Hepatocyte (in vitro differentiated cells): ENCODE measurements around the gene CHST15. TPM values are rescaled to one million over a fixed set of nuclear protein-coding genes. Genes with fewer than 3 reads are reported as not detected.

ENCODE experiments used
- DNase-seq: peaks from one replicate; pipeline ENCODE4 v3.0.0-alpha.2; 2016; ENCODE audit warnings: low spot score
- H2AFZ ChIP-seq: fragments of 200-600 bp; sonication (generic); 2 replicates; pipeline ENCODE4 v1.6.0; 2016; ENCODE audit warnings: antibody characterized with exemption, mild to moderate bottlenecking
- H3K27ac ChIP-seq: fragments of 200-600 bp; sonication (generic); 2 replicates; pipeline ENCODE4 v1.5.1; 2016; ENCODE audit warnings: mild to moderate bottlenecking
- H3K27me3 ChIP-seq: fragments of 200-600 bp; sonication (generic); 2 replicates; pipeline ENCODE4 v1.6.1; 2016
- H3K36me3 ChIP-seq: fragments of 200-600 bp; sonication (generic); replicated peaks from 2 replicates; pipeline ENCODE4 v1.5.1; 2016; ENCODE audit warnings: low read depth; ENCODE audit not compliant: insufficient read depth
- H3K4me1 ChIP-seq: fragments of 200-600 bp; sonication (generic); 2 replicates; pipeline ENCODE4 v1.5.1; 2016; ENCODE audit warnings: mild to moderate bottlenecking, moderate library complexity; ENCODE audit not compliant: insufficient read depth
- H3K4me2 ChIP-seq: fragments of 200-600 bp; sonication (generic); 2 replicates; pipeline ENCODE4 v1.6.0; 2016
- H3K4me3 ChIP-seq: fragments of 200-600 bp; sonication (generic); 2 replicates; pipeline ENCODE4 v1.5.1; 2016; ENCODE audit warnings: mild to moderate bottlenecking
- H3K79me2 ChIP-seq: fragments of 200-600 bp; sonication (generic); 2 replicates; pipeline ENCODE4 v1.6.0; 2017; ENCODE audit warnings: mild to moderate bottlenecking
- H3K9me2 ChIP-seq: fragments of 200-600 bp; sonication (generic); replicated peaks from 2 replicates; pipeline ENCODE4 v1.6.0; 2017; ENCODE audit warnings: mild to moderate bottlenecking; ENCODE audit not compliant: insufficient read depth
- H3K9me3 ChIP-seq: fragments of 200-600 bp; sonication (generic); 2 replicates; pipeline ENCODE4 v1.5.1; 2016; ENCODE audit warnings: low read depth, mild to moderate bottlenecking
- H4K20me1 ChIP-seq: fragments of 200-600 bp; sonication (generic); 2 replicates; pipeline ENCODE4 v1.6.0; 2016; ENCODE audit warnings: mild to moderate bottlenecking; ENCODE audit not compliant: insufficient read depth, poor library complexity, severe bottlenecking
- EZH2 ChIP-seq: fragments of 200-600 bp; sonication (generic); IDR thresholded peaks from 2 replicates; pipeline ENCODE4 v1.6.1; 2016; ENCODE audit warnings: antibody characterized with exemption, mild to moderate bottlenecking, borderline replicate concordance
- EZH2phosphoT487 ChIP-seq: fragments of 200-600 bp; sonication (generic); IDR thresholded peaks from one replicate; pipeline ENCODE4 v1.6.1; 2018; ENCODE audit warnings: antibody characterized with exemption, mild to moderate bottlenecking, low read depth, moderate library complexity; ENCODE audit not compliant: unreplicated experiment, severe bottlenecking
- WGBS: methylation state at CpG from one replicate; pipeline ENCODE4 v1.1.6; 2016; ENCODE audit warnings: low lambda C conversion rate; ENCODE audit errors: missing lambda C conversion rate; 5-methylcytosine and 5-hydroxymethylcytosine counted together
- polyA plus RNA-seq: library from polyadenylated mRNA; unstranded; fragments of >200 nt; fragmentation: Nextera tagmentation; extraction: Ambion mirVana; gene quantifications from 2 replicates; pipeline ENCODE4 v1.2.1, GENCODE V29; 2016
- total RNA-seq: library from RNA; depleted of rRNA; stranded (reverse); fragments of >200 nt; gene quantifications from 2 replicates; pipeline ENCODE4 v1.2.3, GENCODE V29; 2014
- TF ChIP-seq, protein P1 (sequence below): fragments of 200-600 bp; sonication (generic); IDR thresholded peaks from 2 replicates; pipeline ENCODE4 v1.5.1; 2016; ENCODE audit warnings: antibody characterized with exemption, mild to moderate bottlenecking; ENCODE audit not compliant: poor library complexity

The CHST15 gene
- total and polyA plus RNA-seq, 2 experiments from 2014 or later = 3.9 to 4.5 TPM

DNA sequence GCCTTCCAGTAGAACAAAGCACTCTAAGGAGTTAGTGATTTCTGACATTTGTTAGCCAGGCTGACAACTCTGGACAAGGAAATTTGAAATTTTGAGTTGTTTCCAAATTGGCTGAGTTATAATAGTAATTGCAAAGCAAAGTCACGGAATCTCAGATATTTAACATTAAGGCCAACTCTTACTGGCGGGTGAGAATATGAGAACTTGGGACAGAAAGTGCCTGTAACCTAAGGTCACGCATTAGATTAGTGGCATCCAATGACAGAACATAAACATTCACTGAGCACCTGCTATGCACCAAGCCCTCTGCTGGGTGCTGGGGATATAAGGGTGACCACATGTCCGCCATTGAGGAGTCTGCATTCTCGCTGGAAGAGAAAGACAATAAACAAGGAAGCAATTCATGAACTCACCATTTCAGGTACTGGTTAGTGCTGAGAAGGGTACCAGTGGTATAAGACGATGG, 45.5 kb upstream of the CHST15 start:
- Histone ChIP-seq H3K27ac (no peak overlapping the region), H3K36me3 (no peaks in the 10 kb centered on the region), H3K9me3 (no peaks in the 10 kb centered on the region), H3K4me3 (no peak overlapping the region), H3K27me3 (no peaks in the 10 kb centered on the region), H3K9me2 (no peaks in the 10 kb centered on the region), H3K4me1 (no peaks in the 10 kb centered on the region), H3K79me2 (no peaks in the 10 kb centered on the region), H3K4me2 (no peak overlapping the region), H4K20me1 (no peaks in the 10 kb centered on the region), H2AFZ (no peak overlapping the region)
- no peak for DNase-seq
- TF ChIP-seq, protein P1, sequence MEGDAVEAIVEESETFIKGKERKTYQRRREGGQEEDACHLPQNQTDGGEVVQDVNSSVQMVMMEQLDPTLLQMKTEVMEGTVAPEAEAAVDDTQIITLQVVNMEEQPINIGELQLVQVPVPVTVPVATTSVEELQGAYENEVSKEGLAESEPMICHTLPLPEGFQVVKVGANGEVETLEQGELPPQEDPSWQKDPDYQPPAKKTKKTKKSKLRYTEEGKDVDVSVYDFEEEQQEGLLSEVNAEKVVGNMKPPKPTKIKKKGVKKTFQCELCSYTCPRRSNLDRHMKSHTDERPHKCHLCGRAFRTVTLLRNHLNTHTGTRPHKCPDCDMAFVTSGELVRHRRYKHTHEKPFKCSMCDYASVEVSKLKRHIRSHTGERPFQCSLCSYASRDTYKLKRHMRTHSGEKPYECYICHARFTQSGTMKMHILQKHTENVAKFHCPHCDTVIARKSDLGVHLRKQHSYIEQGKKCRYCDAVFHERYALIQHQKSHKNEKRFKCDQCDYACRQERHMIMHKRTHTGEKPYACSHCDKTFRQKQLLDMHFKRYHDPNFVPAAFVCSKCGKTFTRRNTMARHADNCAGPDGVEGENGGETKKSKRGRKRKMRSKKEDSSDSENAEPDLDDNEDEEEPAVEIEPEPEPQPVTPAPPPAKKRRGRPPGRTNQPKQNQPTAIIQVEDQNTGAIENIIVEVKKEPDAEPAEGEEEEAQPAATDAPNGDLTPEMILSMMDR = no peak
- no peak for TF ChIP-seq EZH2
- TF ChIP-seq EZH2phosphoT487 = no peak
- WGBS = 90% methylated on average over 6 of the region's 6 CpGs

DNA sequence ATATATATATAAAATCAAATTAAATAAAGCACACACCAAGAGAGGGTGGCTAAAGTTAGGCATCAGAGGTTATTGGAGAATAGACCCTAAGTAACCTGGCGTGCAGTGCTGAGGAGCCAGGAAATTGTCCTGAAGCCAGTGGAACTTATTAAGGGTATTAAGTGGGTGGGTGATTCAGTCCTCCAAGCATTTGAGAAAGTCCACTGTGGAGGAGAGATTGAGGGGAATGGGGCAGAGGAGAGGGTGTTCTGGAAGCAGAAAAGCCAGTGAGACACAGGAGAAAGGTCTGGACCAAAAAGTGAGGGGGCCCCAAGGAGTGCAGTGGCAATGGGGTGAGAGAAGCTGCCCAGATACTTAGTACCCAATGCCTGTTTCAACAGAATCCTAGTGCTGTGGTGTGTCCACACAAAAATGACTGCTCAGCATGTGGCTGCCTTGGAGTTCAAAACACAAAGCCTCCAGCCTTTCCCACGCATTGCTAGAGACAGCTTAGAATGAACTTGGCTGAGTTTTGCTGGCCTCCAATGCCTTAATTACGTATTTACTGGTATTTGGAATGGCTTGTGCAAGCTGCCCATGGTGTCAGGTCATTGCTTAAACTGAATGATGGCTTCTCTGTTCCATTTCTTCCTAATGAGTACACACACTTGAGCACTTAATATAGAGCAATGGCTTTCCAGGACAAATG, 44.9 kb upstream of the CHST15 start:
- Histone ChIP-seq H3K27me3 (no peaks in the 10 kb centered on the region), H3K9me3 (no peaks in the 10 kb centered on the region), H2AFZ (no peak overlapping the region), H3K9me2 (no peaks in the 10 kb centered on the region), H3K36me3 (no peaks in the 10 kb centered on the region), H3K4me1 (no peaks in the 10 kb centered on the region), H3K4me3 (no peak overlapping the region), H3K27ac (no peak overlapping the region), H3K4me2 (no peak overlapping the region), H3K79me2 (no peaks in the 10 kb centered on the region), H4K20me1 (no peaks in the 10 kb centered on the region)
- 82% methylated on average over 3 of the region's 3 CpGs for WGBS
- TF ChIP-seq, protein P1 = no peak
- TF ChIP-seq EZH2phosphoT487 = no peak
- TF ChIP-seq EZH2 = no peak
- no peak for DNase-seq

DNA sequence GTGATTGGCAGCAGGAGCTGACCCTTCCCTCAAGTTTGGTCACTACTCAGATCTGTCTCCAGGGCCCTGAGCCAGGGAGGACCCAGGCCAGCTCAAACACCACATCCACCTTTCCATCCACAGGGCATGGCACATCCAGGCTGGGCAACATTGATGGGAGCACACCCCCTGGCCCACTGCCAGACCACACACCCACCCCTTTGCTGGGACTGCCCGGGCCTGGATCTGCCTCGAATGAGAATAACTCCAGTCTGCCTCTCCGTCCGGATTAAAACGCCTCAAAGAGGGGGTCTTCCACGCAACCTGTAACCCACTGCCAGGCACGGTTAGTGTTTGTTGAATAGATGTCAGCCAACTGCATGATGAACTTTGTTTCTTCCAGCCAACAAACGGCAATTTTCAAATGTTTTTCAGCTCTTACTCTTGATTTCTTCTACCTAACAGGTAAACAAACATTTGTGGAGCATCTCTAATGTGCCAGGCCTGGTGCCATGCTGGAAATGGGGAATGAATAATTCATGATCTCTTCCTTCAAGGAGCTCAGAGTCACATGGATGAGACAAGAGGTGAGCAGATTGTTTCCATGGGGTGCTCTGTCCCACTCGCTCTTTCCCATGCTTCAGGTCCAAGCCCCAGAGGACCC, 41.0 kb upstream of the CHST15 start:
- DNase-seq = no peak
- no peaks in the 10 kb centered on the region for H3K27me3 ChIP-seq
- no peak overlapping the region for H2AFZ ChIP-seq
- no peak overlapping the region for H3K4me2 ChIP-seq
- no peaks in the 10 kb centered on the region for H3K79me2 ChIP-seq
- no peak overlapping the region for H3K4me3 ChIP-seq
- H4K20me1 ChIP-seq = no peaks in the 10 kb centered on the region
- H3K4me1 ChIP-seq = no peaks in the 10 kb centered on the region
- H3K27ac ChIP-seq = no peak overlapping the region
- no peaks in the 10 kb centered on the region for H3K9me3 ChIP-seq
- no peaks in the 10 kb centered on the region for H3K9me2 ChIP-seq
- TF ChIP-seq, protein P1 = no peak
- TF ChIP-seq EZH2phosphoT487 (no peak), EZH2 (no peak)
- WGBS = 94% methylated on average over 9 of the region's 9 CpGs
- no peaks in the 10 kb centered on the region for H3K36me3 ChIP-seq
